H9 (cell line): Measurements from ENCODE around the gene CHIT1. TPM values are rescaled to one million over a fixed set of nuclear protein-coding genes. Genes with fewer than 3 reads are reported as not detected.

ENCODE experiments used
- DNase-seq: peaks from one replicate; pipeline ENCODE4 v3.0.0-alpha.2; 2017
- H2AFZ ChIP-seq: one replicate; pipeline ENCODE4 v1.6.1; 2013; ENCODE audit warnings: mild to moderate bottlenecking, low read length, control low read depth, moderate library complexity
- H2AK5ac ChIP-seq: 2 replicates; pipeline ENCODE4 v1.6.1; 2013; ENCODE audit warnings: low read length, control low read depth, mixed read lengths; ENCODE audit not compliant: insufficient read length
- H2BK120ac ChIP-seq: one replicate; pipeline ENCODE4 v1.6.1; 2013; ENCODE audit warnings: low read depth, mild to moderate bottlenecking, low read length, control low read depth, inconsistent platforms; ENCODE audit not compliant: poor library complexity, severe bottlenecking
- H2BK12ac ChIP-seq: 2 replicates; pipeline ENCODE4 v1.6.1; 2013; ENCODE audit warnings: low read length, control low read depth, mixed read lengths, low read depth; ENCODE audit not compliant: insufficient read length
- H2BK15ac ChIP-seq: 2 replicates; pipeline ENCODE4 v1.6.1; 2013; ENCODE audit warnings: low read depth, low read length, control low read depth
- H2BK20ac ChIP-seq: one replicate; pipeline ENCODE4 v1.6.1; 2013; ENCODE audit warnings: low read depth, mild to moderate bottlenecking, low read length, control low read depth, inconsistent platforms; ENCODE audit not compliant: poor library complexity, severe bottlenecking
- H2BK5ac ChIP-seq: 2 replicates; pipeline ENCODE4 v1.6.1; 2013; ENCODE audit warnings: low read length, control low read depth, mixed read lengths; ENCODE audit not compliant: insufficient read length
- H3K14ac ChIP-seq: 2 replicates; pipeline ENCODE4 v1.6.1; 2013; ENCODE audit warnings: low read length, control low read depth; ENCODE audit not compliant: insufficient read depth
- H3K18ac ChIP-seq: 2 replicates; pipeline ENCODE4 v1.6.1; 2013; ENCODE audit warnings: low read depth, mild to moderate bottlenecking, mixed read lengths, low read length, control low read depth; ENCODE audit not compliant: insufficient read length
- H3K23ac ChIP-seq: 2 replicates; pipeline ENCODE4 v1.6.1; 2013; ENCODE audit warnings: low read length, control low read depth, mixed read lengths, low read depth; ENCODE audit not compliant: insufficient read length
- H3K23me2 ChIP-seq: 2 replicates; pipeline ENCODE4 v1.6.1; 2013; ENCODE audit warnings: low read depth, mild to moderate bottlenecking, mixed read lengths, low read length, control low read depth; ENCODE audit not compliant: insufficient read length, poor library complexity, severe bottlenecking
- H3K27ac ChIP-seq: 2 replicates; pipeline ENCODE4 v1.5.1; 2013; ENCODE audit warnings: low read length, control low read depth, mixed read lengths, low read depth; ENCODE audit not compliant: insufficient read length
- H3K27me3 ChIP-seq: 2 replicates; pipeline ENCODE4 v1.6.1; 2013; ENCODE audit warnings: low read length, control low read depth, inconsistent platforms; ENCODE audit not compliant: insufficient read depth
- H3K4ac ChIP-seq: 2 replicates; pipeline ENCODE4 v1.6.1; 2013; ENCODE audit warnings: low read depth, mild to moderate bottlenecking, control low read depth, inconsistent platforms, low read length, moderate library complexity
- H3K4me1 ChIP-seq: 2 replicates; pipeline ENCODE4 v1.6.1; 2013; ENCODE audit warnings: low read length, control low read depth, inconsistent platforms; ENCODE audit not compliant: insufficient read depth
- H3K4me2 ChIP-seq: 2 replicates; pipeline ENCODE4 v1.6.1; 2013; ENCODE audit warnings: low read length, control low read depth, mixed read lengths; ENCODE audit not compliant: insufficient read length, insufficient read depth
- H3K56ac ChIP-seq: 2 replicates; pipeline ENCODE4 v1.6.1; 2013; ENCODE audit warnings: low read depth, mild to moderate bottlenecking, mixed read lengths, low read length, control low read depth; ENCODE audit not compliant: insufficient read length
- H3K79me1 ChIP-seq: 2 replicates; pipeline ENCODE4 v1.6.1; 2013; ENCODE audit warnings: low read depth, mild to moderate bottlenecking, moderate library complexity, low read length, control low read depth, inconsistent platforms; ENCODE audit not compliant: insufficient read depth, poor library complexity, severe bottlenecking
- H3K79me2 ChIP-seq: 2 replicates; pipeline ENCODE4 v1.6.1; 2013; ENCODE audit warnings: low read length, control low read depth, inconsistent platforms; ENCODE audit not compliant: insufficient read depth
- H3K9ac ChIP-seq: 2 replicates; pipeline ENCODE4 v1.6.1; 2013; ENCODE audit warnings: low read length, control low read depth, mixed read lengths; ENCODE audit not compliant: insufficient read length; ENCODE audit errors: extremely low read depth
- H3K9me3 ChIP-seq: one replicate; pipeline ENCODE4 v1.6.1; 2013; ENCODE audit warnings: low read depth, low read length, inconsistent platforms; ENCODE audit not compliant: control insufficient read depth
- H3T11ph ChIP-seq: one replicate; pipeline ENCODE4 v1.6.1; 2013; ENCODE audit warnings: mild to moderate bottlenecking, low read length, control low read depth, inconsistent platforms
- H4K20me1 ChIP-seq: one replicate; pipeline ENCODE4 v1.6.1; 2013; ENCODE audit not compliant: control insufficient read depth, insufficient read length, insufficient read depth
- H4K5ac ChIP-seq: 2 replicates; pipeline ENCODE4 v1.6.1; 2013; ENCODE audit warnings: low read depth, mild to moderate bottlenecking, mixed read lengths, low read length, control low read depth; ENCODE audit not compliant: insufficient read length
- H4K8ac ChIP-seq: replicated peaks from 2 replicates; pipeline ENCODE4 v1.6.1; 2013; ENCODE audit warnings: low read length, control low read depth, mixed read lengths, low read depth; ENCODE audit not compliant: insufficient read length
- H4K91ac ChIP-seq: 2 replicates; pipeline ENCODE4 v1.6.1; 2013; ENCODE audit warnings: low read depth, mild to moderate bottlenecking, moderate library complexity, mixed read lengths, low read length, control low read depth; ENCODE audit not compliant: insufficient read length
- H3K27ac Mint-ChIP-seq, 3 experiments: 2 replicates in 2 of 3; 3 replicates in 1 of 3; pipeline ENCODE4 v1.8.0; 2020 to 2021; ENCODE audit warnings: mixed read lengths in 3 of 3, mild to moderate bottlenecking in 1 of 3, moderate library complexity in 1 of 3
- H3K27me3 Mint-ChIP-seq: 2 replicates; pipeline ENCODE4 v1.8.0; 2021; ENCODE audit warnings: low read depth, mild to moderate bottlenecking, moderate library complexity, mixed read lengths
- H3K36me3 Mint-ChIP-seq, 3 experiments: 2 replicates in 2 of 3; 3 replicates in 1 of 3; pipeline ENCODE4 v1.8.0; 2020 to 2021; ENCODE audit warnings: low read depth in 3 of 3, mixed read lengths in 3 of 3; ENCODE audit not compliant: insufficient read depth in 1 of 3
- H3K4me1 Mint-ChIP-seq, 2 experiments: 2 replicates each; pipeline ENCODE4 v1.8.0; 2020; ENCODE audit warnings: mixed read lengths in 2 of 2
- H3K4me3 Mint-ChIP-seq, 2 experiments: 2 replicates in 1 of 2; 3 replicates in 1 of 2; pipeline ENCODE4 v1.8.0; 2020 to 2021; ENCODE audit warnings: mild to moderate bottlenecking in 2 of 2, mixed read lengths in 2 of 2, moderate library complexity in 1 of 2
- H3K9me3 Mint-ChIP-seq, 2 experiments: 2 replicates in 1 of 2; 3 replicates in 1 of 2; pipeline ENCODE4 v1.8.0; 2020; ENCODE audit warnings: mild to moderate bottlenecking in 2 of 2, mixed read lengths in 2 of 2, moderate library complexity in 1 of 2
- WGBS: extraction: QIAGEN DNeasy Blood & Tissue Kit; methylation state at CpG from one replicate; pipeline ENCODE4 v1.1.7; 2013; ENCODE audit warnings: missing lambda C conversion rate, low lambda C conversion rate, mixed read lengths; ENCODE audit not compliant: insufficient read length; ENCODE audit errors: extremely low coverage; 5-methylcytosine and 5-hydroxymethylcytosine counted together
- total RNA-seq: library from RNA; stranded (reverse); gene quantifications from 2 replicates; pipeline ENCODE4 v1.2.1, GENCODE V29; 2021
- TF ChIP-seq, protein P1 (sequence below): fragments of 200-600 bp; sonication (generic); conservative IDR thresholded peaks from 3 replicates; pipeline ENCODE4 v1.8.0; 2021; ENCODE audit warnings: antibody characterized with exemption, mild to moderate bottlenecking

The CHIT1 gene
- total RNA-seq, 1 experiment from 2014 or later = not detected

DNA sequence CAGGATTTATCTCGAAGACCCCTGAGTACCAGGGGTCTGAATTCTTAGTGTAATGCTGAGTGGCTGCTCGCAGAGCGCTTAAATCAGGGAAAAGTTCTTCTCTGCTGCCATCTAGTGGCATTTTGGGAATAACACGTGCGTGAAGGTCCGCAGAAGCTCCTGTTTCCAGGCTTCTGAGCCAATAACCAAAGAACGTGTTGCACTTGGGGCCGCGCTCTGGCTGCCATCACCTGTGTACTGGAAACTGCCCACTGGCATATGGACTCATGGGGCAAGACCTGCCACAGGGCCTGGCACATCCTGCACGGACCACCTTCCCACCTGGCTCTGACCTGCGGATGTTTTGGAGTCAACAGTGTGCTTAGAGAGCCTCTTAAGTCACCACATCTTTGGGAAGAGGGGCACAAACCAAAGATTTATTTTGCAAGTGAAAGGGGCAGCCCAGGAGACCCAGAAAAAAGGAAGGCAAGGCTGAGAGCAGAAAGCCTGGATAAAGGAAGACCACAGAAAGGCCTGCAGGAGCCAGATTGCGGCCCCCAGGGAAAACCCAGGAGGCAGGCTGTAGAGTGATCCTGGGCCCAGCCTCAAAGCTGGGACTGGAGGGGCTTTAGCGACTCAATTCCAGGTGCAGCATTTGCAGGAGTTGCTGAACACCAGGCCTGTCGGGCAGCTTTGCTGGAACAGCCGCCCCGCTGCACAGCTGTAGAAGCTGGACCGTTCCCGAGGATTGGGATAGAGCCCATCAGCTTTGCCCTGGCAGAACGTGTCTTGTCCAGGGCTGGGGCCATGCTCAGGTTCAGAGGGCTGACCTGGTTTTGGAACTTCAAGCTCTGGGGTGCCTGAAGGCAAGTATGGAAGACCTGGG lies 13.0 kb downstream of the CHIT1 start:
- H3K23me2 ChIP-seq = no peaks in the 10 kb centered on the region
- H3T11ph ChIP-seq = no peak overlapping the region
- no peaks in the 10 kb centered on the region for H3K79me1 ChIP-seq
- H3K27me3 Mint-ChIP-seq = peaks cover 10% of the 10 kb centered on the region
- H3K4me3 Mint-ChIP-seq = no peak overlapping the region; a peak in 1 of 5 replicates
- TF ChIP-seq, protein P1, sequence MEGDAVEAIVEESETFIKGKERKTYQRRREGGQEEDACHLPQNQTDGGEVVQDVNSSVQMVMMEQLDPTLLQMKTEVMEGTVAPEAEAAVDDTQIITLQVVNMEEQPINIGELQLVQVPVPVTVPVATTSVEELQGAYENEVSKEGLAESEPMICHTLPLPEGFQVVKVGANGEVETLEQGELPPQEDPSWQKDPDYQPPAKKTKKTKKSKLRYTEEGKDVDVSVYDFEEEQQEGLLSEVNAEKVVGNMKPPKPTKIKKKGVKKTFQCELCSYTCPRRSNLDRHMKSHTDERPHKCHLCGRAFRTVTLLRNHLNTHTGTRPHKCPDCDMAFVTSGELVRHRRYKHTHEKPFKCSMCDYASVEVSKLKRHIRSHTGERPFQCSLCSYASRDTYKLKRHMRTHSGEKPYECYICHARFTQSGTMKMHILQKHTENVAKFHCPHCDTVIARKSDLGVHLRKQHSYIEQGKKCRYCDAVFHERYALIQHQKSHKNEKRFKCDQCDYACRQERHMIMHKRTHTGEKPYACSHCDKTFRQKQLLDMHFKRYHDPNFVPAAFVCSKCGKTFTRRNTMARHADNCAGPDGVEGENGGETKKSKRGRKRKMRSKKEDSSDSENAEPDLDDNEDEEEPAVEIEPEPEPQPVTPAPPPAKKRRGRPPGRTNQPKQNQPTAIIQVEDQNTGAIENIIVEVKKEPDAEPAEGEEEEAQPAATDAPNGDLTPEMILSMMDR = peak; percentile 88
- H4K20me1 ChIP-seq = no peaks in the 10 kb centered on the region
- no peaks in the 10 kb centered on the region for H3K79me2 ChIP-seq
- H3K27ac Mint-ChIP-seq = no peak overlapping the region; a peak in 1 of 7 replicates
- H3K27ac ChIP-seq = no peak overlapping the region
- H3K4me1 ChIP-seq = no peaks in the 10 kb centered on the region; the same call in 1 of the 2 replicates
- H3K9me3 ChIP-seq = no peaks in the 10 kb centered on the region
- no peak overlapping the region for H2BK15ac ChIP-seq
- no peak overlapping the region for H4K5ac ChIP-seq
- no peak overlapping the region for H2BK12ac ChIP-seq
- H3K18ac ChIP-seq = no peak overlapping the region
- H2AFZ ChIP-seq = no peak overlapping the region
- H3K36me3 Mint-ChIP-seq = no peaks in the 10 kb centered on the region; a peak in 1 of 7 replicates
- H3K56ac ChIP-seq = no peak overlapping the region
- no peak overlapping the region for H3K4ac ChIP-seq
- peak; percentile 83 for DNase-seq
- no peak overlapping the region for H3K23ac ChIP-seq
- no CpG with 5 or more reads among the region's 19 CpGs for WGBS
- H3K4me1 Mint-ChIP-seq = peaks cover 13 to 29% of the 10 kb centered on the region in 2 experiments
- no peak overlapping the region for H2BK120ac ChIP-seq
- no peak overlapping the region for H2BK20ac ChIP-seq
- no peak overlapping the region for H2AK5ac ChIP-seq
- no peaks in the 10 kb centered on the region for H3K27me3 ChIP-seq
- H2BK5ac ChIP-seq = no peak overlapping the region
- H4K91ac ChIP-seq = no peak overlapping the region
- H3K9me3 Mint-ChIP-seq = no peaks in the 10 kb centered on the region; a peak in 1 of 5 replicates
- H3K9ac ChIP-seq = no peak overlapping the region
- no peak overlapping the region for H4K8ac ChIP-seq
- H3K14ac ChIP-seq = no peak overlapping the region
- H3K4me2 ChIP-seq = no peak overlapping the region
